Astrocyte (in vitro differentiated cells and primary cell): ENCODE measurements around the gene FILIP1L.

Experiments
- EZH2 ChIP-seq: IDR thresholded peaks from 2 replicates; pipeline ENCODE4 v1.6.1; 2012; ENCODE audit warnings: mild to moderate bottlenecking, low read length, inconsistent platforms; ENCODE audit not compliant: insufficient read depth
- TF ChIP-seq, protein P1 (sequence below): IDR thresholded peaks from 2 replicates; pipeline ENCODE4 v1.5.1; 2011; ENCODE audit warnings: low read depth, mild to moderate bottlenecking, inconsistent platforms, low read length, moderate library complexity; ENCODE audit not compliant: insufficient read depth

DNA sequence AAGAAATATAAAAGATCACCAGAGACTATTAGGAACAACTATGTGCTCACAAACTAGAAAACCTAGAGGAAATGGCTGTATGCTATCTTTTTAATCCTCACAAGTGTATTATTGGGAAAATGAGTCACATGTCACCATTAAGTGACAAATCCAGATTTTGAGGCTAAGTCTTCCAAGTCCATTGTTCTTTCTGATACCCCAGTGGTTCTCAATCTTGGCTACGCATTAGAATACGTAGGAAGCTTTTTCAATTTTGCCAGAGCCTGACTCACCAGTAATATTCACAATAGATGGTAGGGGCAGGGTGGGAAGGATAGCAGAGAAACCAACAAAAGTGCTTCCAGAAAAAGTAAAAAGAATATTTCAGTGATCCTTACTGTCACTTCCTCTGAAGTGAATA is 117.0 kb downstream of the FILIP1L start:
- no peak for TF ChIP-seq EZH2
- TF ChIP-seq, protein P1, sequence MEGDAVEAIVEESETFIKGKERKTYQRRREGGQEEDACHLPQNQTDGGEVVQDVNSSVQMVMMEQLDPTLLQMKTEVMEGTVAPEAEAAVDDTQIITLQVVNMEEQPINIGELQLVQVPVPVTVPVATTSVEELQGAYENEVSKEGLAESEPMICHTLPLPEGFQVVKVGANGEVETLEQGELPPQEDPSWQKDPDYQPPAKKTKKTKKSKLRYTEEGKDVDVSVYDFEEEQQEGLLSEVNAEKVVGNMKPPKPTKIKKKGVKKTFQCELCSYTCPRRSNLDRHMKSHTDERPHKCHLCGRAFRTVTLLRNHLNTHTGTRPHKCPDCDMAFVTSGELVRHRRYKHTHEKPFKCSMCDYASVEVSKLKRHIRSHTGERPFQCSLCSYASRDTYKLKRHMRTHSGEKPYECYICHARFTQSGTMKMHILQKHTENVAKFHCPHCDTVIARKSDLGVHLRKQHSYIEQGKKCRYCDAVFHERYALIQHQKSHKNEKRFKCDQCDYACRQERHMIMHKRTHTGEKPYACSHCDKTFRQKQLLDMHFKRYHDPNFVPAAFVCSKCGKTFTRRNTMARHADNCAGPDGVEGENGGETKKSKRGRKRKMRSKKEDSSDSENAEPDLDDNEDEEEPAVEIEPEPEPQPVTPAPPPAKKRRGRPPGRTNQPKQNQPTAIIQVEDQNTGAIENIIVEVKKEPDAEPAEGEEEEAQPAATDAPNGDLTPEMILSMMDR = no peak
